Mammary epithelial cell (primary cell): ENCODE measurements around the gene TLX1.

Source experiments
- EZH2 ChIP-seq: IDR thresholded peaks from 2 replicates; pipeline ENCODE4 v1.6.1; 2012; ENCODE audit warnings: low read length, inconsistent platforms, borderline replicate concordance
- TF ChIP-seq, protein P1 (sequence below), 2 donors: IDR thresholded peaks in 1 of 2; conservative IDR thresholded peaks in 1 of 2; 2 replicates each; pipeline ENCODE4 v1.5.1; 2011 to 2012; ENCODE audit warnings: inconsistent platforms in 2 of 2, low read length in 2 of 2, mild to moderate bottlenecking in 2 of 2, control low read depth in 1 of 2, low read depth in 1 of 2; ENCODE audit not compliant: insufficient read depth in 1 of 2; ENCODE audit errors: extremely low read depth in 1 of 2

DNA sequence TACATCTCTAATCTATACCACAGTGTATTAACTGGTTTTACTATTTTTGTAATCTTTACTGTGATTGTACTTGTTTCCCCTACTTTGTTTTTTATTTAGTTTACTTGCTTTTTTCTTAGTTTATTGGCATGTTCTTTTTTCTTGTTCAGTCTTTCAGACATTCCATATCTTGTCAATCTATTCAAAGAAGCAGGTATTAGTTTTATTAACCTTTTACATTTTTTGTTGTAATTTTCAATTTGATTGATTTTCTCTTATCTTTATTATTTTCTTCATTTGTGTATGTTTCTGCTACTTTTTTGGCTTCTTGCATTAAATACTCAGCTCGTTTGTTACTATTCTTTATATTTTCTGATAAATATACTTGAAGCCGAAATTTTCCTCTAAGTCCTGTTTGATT, 41.6 kb downstream of the TLX1 start:
- TF ChIP-seq, protein P1, sequence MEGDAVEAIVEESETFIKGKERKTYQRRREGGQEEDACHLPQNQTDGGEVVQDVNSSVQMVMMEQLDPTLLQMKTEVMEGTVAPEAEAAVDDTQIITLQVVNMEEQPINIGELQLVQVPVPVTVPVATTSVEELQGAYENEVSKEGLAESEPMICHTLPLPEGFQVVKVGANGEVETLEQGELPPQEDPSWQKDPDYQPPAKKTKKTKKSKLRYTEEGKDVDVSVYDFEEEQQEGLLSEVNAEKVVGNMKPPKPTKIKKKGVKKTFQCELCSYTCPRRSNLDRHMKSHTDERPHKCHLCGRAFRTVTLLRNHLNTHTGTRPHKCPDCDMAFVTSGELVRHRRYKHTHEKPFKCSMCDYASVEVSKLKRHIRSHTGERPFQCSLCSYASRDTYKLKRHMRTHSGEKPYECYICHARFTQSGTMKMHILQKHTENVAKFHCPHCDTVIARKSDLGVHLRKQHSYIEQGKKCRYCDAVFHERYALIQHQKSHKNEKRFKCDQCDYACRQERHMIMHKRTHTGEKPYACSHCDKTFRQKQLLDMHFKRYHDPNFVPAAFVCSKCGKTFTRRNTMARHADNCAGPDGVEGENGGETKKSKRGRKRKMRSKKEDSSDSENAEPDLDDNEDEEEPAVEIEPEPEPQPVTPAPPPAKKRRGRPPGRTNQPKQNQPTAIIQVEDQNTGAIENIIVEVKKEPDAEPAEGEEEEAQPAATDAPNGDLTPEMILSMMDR (conservative IDR thresholded peaks at IDR 0.05 in 1 of 2, IDR thresholded peaks at IDR 0.05 in 1 of 2; ENCODE audit: extremely low read depth in 1 of 2, insufficient read depth in 1 of 2, low read depth in 1 of 2, low read length in 2 of 2) = no peak
- TF ChIP-seq EZH2 = no peak
